Peyer's patch (tissue), 4 donors: ENCODE data around the gene KLRC3.
"Not testable (repeated sequence)": the region's sequence is repeated elsewhere in the genome, so short reads cannot be mapped to it uniquely, and the experiment has no call there.

Source experiments
- POLR2A ChIP-seq, 2 donors: fragments of 450-650 bp; IDR thresholded peaks; one replicate each; pipeline ENCODE4 v1.5.1; 2017; ENCODE audit warnings: antibody characterized with exemption in 2 of 2, mild to moderate bottlenecking in 2 of 2, moderate library complexity in 2 of 2
- TF ChIP-seq, protein P1 (sequence below), 6 experiments: fragments of 450-650 bp in 4 of 6; fragments of 200-600 bp in 2 of 6; sonication (generic) in 1 of 6; IDR thresholded peaks; one replicate each; pipeline ENCODE4 v1.5.1; 2017 to 2019; ENCODE audit warnings: antibody characterized with exemption in 6 of 6, mild to moderate bottlenecking in 3 of 6, moderate library complexity in 1 of 6

DNA sequence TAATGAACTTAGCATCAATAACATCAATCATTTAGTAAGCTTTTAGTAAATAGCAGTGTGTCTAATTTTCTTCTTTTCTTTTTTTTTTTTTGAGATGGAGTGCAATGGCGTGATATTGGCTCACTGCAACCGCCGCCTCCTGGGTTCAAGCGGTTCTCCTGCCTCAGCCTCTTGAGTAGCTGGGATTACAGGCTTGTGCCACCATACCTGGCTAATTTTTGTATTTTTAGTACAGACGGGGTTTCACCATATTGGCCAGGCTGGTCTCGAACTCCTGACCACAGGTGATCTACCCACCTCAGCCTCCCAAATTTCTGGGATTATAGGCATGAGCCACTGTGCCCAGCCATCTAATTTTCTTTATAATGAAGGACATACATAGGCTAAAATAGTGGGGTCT is 32.9 kb downstream of the KLRC3 start:
- TF ChIP-seq, protein P1, sequence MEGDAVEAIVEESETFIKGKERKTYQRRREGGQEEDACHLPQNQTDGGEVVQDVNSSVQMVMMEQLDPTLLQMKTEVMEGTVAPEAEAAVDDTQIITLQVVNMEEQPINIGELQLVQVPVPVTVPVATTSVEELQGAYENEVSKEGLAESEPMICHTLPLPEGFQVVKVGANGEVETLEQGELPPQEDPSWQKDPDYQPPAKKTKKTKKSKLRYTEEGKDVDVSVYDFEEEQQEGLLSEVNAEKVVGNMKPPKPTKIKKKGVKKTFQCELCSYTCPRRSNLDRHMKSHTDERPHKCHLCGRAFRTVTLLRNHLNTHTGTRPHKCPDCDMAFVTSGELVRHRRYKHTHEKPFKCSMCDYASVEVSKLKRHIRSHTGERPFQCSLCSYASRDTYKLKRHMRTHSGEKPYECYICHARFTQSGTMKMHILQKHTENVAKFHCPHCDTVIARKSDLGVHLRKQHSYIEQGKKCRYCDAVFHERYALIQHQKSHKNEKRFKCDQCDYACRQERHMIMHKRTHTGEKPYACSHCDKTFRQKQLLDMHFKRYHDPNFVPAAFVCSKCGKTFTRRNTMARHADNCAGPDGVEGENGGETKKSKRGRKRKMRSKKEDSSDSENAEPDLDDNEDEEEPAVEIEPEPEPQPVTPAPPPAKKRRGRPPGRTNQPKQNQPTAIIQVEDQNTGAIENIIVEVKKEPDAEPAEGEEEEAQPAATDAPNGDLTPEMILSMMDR (IDR thresholded peaks at IDR 0.05), result not testable (repeated sequence)
- not testable (repeated sequence) for TF ChIP-seq POLR2A (IDR thresholded peaks at IDR 0.05)
